ENCODE data around the gene LMCD1.

LMCD1 gene

GRCh38 chr3:8482263-8482662 is 19.4 kb upstream of the LMCD1 start:
- TF ChIP-seq CTCF (conservative IDR thresholded peaks at IDR 0.05; ENCODE audit: low read length) = no peak
- no peak for TF ChIP-seq EZH2phosphoT487 (IDR thresholded peaks at IDR 0.05; ENCODE audit: borderline replicate concordance)
- no peak overlapping the region for H2AFZ ChIP-seq (ENCODE audit: low read length)
- H3K79me2 ChIP-seq (ENCODE audit: insufficient read depth, low read length) = no peaks in the 10 kb centered on the region
- H3K4me3 ChIP-seq (ENCODE audit: low read length, poor library complexity, severe bottlenecking) = no peak overlapping the region
- H3K36me3 ChIP-seq (ENCODE audit: insufficient read depth, low read length) = no peaks in the 10 kb centered on the region
- H3K9me3 ChIP-seq (ENCODE audit: insufficient read depth, low read depth, low read length) = no peaks in the 10 kb centered on the region
- no peak overlapping the region for H3K9ac ChIP-seq (ENCODE audit: low read depth, low read length, poor library complexity, severe bottlenecking)
- H3F3A ChIP-seq (ENCODE audit: low read depth) = no peaks in the 10 kb centered on the region
- no peaks in the 10 kb centered on the region for H3K9me2 ChIP-seq (replicated peaks; ENCODE audit: low read depth, low read length)
- no peaks in the 10 kb centered on the region for H4K20me1 ChIP-seq (ENCODE audit: insufficient read depth, low read length, poor library complexity, severe bottlenecking)
- no peaks in the 10 kb centered on the region for H3K27me3 ChIP-seq (ENCODE audit: insufficient read depth, low read length, poor library complexity, severe bottlenecking)
- H3K4me1 ChIP-seq (ENCODE audit: insufficient read depth, low read length, poor library complexity, severe bottlenecking) = no peaks in the 10 kb centered on the region
- H3K4me2 ChIP-seq (ENCODE audit: low read depth, low read length, poor library complexity, severe bottlenecking) = no peak overlapping the region

- no peak overlapping the region for H2AFZ ChIP-seq (ENCODE audit: low read length)
- H3K4me1 ChIP-seq (ENCODE audit: insufficient read depth, low read length, poor library complexity, severe bottlenecking) = no peaks in the 10 kb centered on the region
- H3K36me3 ChIP-seq (ENCODE audit: insufficient read depth, low read length) = no peaks in the 10 kb centered on the region
- no peaks in the 10 kb centered on the region for H4K20me1 ChIP-seq (ENCODE audit: insufficient read depth, low read length, poor library complexity, severe bottlenecking)
- no peaks in the 10 kb centered on the region for H3K9me3 ChIP-seq (ENCODE audit: insufficient read depth, low read depth, low read length)
- no peaks in the 10 kb centered on the region for H3K9me2 ChIP-seq (replicated peaks; ENCODE audit: low read depth, low read length)
- H3K4me3 ChIP-seq (ENCODE audit: low read length, poor library complexity, severe bottlenecking) = no peak overlapping the region
- no peak overlapping the region for H3K4me2 ChIP-seq (ENCODE audit: low read depth, low read length, poor library complexity, severe bottlenecking)
- no peak overlapping the region for H3K9ac ChIP-seq (ENCODE audit: low read depth, low read length, poor library complexity, severe bottlenecking)
- no peaks in the 10 kb centered on the region for H3K79me2 ChIP-seq (ENCODE audit: insufficient read depth, low read length)
- no peaks in the 10 kb centered on the region for H3F3A ChIP-seq (ENCODE audit: low read depth)
- TF ChIP-seq EZH2phosphoT487 (IDR thresholded peaks at IDR 0.05; ENCODE audit: borderline replicate concordance) (no peak), CTCF (conservative IDR thresholded peaks at IDR 0.05; ENCODE audit: low read length) (no peak)
- no peaks in the 10 kb centered on the region for H3K27me3 ChIP-seq (ENCODE audit: insufficient read depth, low read length, poor library complexity, severe bottlenecking)
These were observed 18.5 kb upstream of the LMCD1 start for GRCh38 chr3:8482960-8483665.

- no peaks in the 10 kb centered on the region for H3K9me3 ChIP-seq (ENCODE audit: insufficient read depth, low read depth, low read length)
- no peaks in the 10 kb centered on the region for H4K20me1 ChIP-seq (ENCODE audit: insufficient read depth, low read length, poor library complexity, severe bottlenecking)
- H3K79me2 ChIP-seq (ENCODE audit: insufficient read depth, low read length) = no peaks in the 10 kb centered on the region
- no peak for TF ChIP-seq CTCF (conservative IDR thresholded peaks at IDR 0.05; ENCODE audit: low read length)
- no peak for TF ChIP-seq EZH2phosphoT487 (IDR thresholded peaks at IDR 0.05; ENCODE audit: borderline replicate concordance)
- no peaks in the 10 kb centered on the region for H3K9me2 ChIP-seq (replicated peaks; ENCODE audit: low read depth, low read length)
- no peak overlapping the region for H3K4me3 ChIP-seq (ENCODE audit: low read length, poor library complexity, severe bottlenecking)
- H3K4me2 ChIP-seq (ENCODE audit: low read depth, low read length, poor library complexity, severe bottlenecking) = no peak overlapping the region
- H3K36me3 ChIP-seq (ENCODE audit: insufficient read depth, low read length) = no peaks in the 10 kb centered on the region
- H3K27me3 ChIP-seq (ENCODE audit: insufficient read depth, low read length, poor library complexity, severe bottlenecking) = no peaks in the 10 kb centered on the region
- no peaks in the 10 kb centered on the region for H3F3A ChIP-seq (ENCODE audit: low read depth)
- H3K4me1 ChIP-seq (ENCODE audit: insufficient read depth, low read length, poor library complexity, severe bottlenecking) = no peaks in the 10 kb centered on the region
- no peak overlapping the region for H2AFZ ChIP-seq (ENCODE audit: low read length)
- H3K9ac ChIP-seq (ENCODE audit: low read depth, low read length, poor library complexity, severe bottlenecking) = no peak overlapping the region
These were observed 17.0 kb upstream of the LMCD1 start for GRCh38 chr3:8484409-8485140.

All from Loucy (cell line).